GM19468 (cell line): Measurements from ENCODE around the gene RINL.
"Not testable (repeated sequence)": the region's sequence is repeated elsewhere in the genome, so short reads cannot be mapped to it uniquely, and the experiment has no call there.

ENCODE experiments used
- ATAC-seq: cut with Tn5 transposase; IDR thresholded peaks from one replicate; pipeline ENCODE4 v1.9.1; 2021; ENCODE audit warnings: mild to moderate bottlenecking, moderate library complexity, moderate number of reproducible peaks; ENCODE audit not compliant: unreplicated experiment; ENCODE audit errors: extremely low read depth

Gene RINL

DNA sequence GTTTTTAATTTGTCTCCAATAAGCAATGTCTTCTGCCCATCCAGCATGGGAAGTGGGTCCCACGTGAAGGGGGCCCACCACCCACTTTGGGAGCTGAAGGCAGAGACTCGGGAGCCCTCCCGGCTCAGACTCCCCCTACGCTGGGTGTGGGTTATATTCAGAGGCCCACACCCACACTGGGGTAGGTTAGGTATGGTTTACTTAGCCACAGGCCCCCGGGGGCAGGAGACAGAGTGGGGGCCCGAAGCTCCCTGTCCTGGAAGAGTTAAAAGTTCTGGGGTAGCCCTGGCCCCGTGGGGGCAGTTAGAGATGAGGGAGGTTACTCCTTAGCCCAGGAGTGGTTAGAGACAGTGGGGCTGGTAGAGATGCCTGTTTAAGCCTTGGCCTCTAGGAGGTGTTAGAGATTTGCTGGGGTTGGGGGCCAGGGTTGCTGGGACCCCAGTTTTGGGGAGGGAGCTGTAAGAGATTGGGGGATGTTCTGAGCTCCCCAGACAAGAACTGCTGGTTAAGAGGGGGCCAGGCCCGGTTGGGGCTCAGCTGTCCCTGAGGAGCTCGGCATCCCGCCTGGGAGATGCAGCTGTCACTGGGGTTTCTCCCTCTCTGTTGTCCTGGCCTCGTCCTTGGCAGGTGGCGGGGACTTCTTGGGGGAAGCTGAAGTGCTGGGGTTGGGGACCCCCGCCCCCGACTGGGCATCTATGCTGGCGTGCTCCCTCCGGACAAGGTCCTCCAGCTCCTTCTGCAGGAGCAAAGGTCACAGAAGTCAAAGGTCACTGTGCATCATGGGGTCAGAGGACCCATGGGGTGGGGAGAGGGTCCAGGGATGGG lies 712 bp upstream of the RINL start:
- ATAC-seq = no peak

DNA sequence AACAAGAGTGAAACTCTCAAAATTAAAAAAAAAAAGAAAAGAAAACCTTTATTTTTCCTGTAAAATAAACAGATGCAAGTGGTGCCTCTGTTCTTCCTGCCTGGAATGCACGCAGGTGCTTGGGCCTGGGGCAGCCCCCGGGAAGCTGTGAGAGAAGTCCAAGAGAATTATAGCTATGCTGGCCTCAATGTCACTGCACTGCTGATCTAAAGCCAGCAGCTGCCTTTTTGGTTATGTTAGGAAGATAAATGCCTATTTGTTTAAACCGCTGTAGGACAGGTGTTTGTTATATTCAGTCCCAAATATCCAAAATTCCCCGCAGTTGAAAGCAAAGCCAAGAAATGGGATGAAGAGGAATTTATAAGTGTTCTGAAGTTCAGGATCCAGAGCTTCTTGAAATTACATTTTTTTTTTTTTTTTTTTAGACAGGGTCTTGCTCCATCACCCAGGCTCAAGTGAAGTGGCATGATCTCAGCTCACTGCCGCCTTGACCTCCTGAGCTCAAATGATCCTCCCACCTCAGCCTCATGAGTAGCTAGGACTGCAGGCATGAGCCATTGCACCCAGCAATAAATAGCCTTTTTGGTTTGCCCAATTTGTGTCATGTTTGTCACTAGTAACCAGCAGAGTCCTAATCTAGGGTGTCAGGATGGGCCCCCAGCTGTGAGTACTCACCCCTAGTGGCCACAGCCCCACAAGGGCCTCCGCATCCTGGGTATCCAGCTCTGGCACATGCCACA lies 2.2 kb downstream of the RINL start:
- no peak for ATAC-seq

- not testable (repeated sequence) for ATAC-seq
Observed at GRCh38 chr19:38873400-38873799, 4.7 kb downstream of the RINL start.

GRCh38 chr19:38870612-38871011 lies 7.5 kb downstream of the RINL start:
- no peak for ATAC-seq

DNA sequence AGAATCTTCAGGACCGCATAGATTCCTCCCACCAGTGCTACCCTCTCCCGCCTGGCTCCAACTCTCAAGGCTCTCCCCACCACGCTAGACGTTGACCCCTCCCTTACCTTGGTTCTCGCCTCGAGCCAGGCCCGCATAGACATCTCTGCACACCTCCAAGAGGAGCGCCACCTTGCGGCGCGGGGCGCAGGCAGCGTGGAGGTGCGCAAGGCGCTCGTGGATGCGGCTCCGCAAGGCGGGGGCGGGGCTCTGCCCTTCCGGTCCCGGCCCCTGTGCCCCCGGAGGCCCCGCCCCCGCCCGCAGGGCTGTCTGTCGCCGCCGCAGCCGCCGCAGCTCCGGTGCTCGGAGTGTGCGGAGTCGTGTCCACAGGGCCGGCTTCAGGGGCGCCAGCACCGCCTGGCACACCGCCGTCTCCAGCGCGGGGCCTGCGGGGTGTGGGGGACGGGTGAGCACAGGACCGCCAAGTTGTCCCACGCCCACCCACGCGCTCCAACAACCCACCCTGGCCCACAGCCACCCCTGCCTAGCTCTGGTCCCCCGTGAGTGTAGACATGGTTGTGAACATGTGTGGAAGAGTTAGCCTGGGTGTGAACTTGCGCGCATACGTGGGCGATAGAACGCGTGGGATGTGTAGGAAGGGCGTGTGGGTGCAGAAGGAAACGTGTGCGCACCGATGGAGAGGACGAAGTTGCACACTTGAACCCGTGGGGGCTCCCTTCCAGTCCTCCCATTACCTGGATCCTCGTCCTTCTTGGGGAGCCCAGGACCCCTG lies 8.1 kb downstream of the RINL start:
- no peak for ATAC-seq

- no peak for ATAC-seq
Observed at GRCh38 chr19:38869160-38869835, 8.8 kb downstream of the RINL start.

- no peak for ATAC-seq
Observed at GRCh38 chr19:38868551-38868950, 9.5 kb downstream of the RINL start.

GRCh38 chr19:38867171-38867780 lies 10.8 kb downstream of the RINL start:
- no peak for ATAC-seq

- ATAC-seq = no peak
Observed at GRCh38 chr19:38862321-38863059, 15.6 kb downstream of the RINL start.

DNA sequence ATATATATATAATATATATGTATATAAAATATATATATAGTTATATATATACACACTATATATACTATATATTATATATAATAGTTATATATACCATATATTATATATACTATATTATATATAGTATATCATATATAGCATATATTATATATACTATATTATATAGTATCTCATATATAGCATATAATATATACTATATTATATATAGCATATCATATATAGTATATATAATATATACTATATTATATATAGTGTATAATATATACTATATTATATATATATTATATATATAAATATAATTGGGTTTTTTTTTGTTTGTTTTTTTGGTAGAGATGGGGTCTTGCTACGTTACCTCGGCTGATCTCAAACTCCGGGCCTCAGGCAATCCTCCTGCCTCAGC lies 16.7 kb downstream of the RINL start:
- ATAC-seq = no peak

DNA sequence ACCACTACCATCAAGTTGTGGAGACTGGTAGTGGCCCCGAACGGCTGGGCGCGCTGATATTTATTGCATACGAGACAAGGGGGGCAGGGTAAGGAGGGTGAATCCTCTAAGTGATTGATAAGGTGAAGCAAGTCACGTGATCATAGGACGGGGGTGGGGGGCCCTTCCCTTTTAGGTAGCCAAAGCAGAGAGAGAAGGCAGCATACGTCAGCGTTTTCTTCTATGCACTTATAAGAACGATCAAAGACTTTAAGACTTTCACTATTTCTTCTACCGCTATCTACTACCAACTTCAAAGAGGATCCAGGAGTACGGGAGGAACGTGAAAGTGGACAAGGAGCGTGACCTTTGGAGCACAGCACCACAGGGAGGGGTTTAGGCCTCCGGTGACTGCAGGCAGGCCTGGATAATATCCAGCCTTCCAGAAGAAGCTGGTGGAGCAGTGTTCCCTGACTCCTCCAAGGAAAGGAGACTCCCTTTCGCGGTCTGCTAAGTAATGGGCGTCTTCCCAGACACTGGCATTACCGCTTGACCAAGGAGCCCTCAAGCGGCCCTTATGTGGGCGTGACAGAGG lies 18.4 kb downstream of the RINL start:
- not testable (repeated sequence) for ATAC-seq

- no peak for ATAC-seq
Observed at GRCh38 chr19:38856813-38857212, 21.3 kb downstream of the RINL start.

DNA sequence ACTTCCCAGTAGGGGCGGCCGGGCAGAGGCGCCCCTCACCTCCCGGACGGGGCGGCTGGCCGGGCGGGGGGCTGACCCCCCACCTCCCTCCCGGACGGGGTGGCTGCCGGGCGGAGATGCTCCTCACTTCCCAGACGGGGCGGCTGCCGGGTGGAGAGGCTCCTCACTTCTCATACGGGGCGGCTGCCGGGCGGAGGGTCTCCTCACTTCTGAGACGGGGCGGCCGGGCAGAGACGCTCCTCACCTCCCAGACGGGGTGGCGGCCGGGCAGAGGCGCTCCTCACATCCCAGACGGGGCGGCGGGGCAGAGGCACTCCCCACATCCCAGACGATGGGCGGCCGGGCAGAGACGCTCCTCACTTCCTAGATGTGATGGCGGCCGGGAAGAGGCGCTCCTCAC lies 22.3 kb downstream of the RINL start:
- not testable (repeated sequence) for ATAC-seq

GRCh38 chr19:38854961-38855360 lies 23.1 kb downstream of the RINL start:
- not testable (repeated sequence) for ATAC-seq

GRCh38 chr19:38853214-38853613 lies 24.9 kb downstream of the RINL start:
- no peak for ATAC-seq

GRCh38 chr19:38852231-38853044 lies 25.6 kb downstream of the RINL start:
- no peak for ATAC-seq

DNA sequence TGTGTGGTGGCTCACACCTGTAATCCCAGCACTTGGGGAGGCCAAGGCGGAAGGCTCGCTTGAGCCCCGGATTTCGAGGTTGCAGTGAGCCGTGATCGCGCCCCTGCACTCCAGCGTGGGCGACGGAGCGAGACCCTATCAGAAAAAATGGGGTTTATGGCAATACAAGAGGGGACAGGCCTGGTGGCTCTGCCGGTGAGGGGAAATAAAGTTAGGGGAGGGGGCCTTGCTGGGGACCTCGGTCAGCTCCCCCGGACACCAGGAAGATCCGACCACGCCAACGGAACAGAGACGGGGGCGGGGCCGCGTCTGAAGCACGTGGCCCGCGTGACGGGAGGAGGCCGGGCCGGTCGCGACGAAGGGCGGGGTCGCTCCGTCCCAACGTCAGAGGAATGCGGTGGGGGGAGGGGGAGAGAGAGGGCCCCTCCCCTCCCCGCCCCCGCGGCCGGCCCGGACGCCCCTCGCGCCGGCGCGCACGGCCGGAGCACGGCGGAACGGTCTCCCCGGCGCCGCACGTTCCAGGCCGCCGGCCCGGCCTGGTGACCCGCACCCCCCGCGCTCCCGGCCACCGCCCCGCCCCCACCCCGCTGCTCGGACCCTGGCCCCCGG lies 26.3 kb downstream of the RINL start:
- no peak for ATAC-seq
